HFFc6 (cell line): ENCODE measurements around the gene IFIT1B. TPM values are rescaled to one million over a fixed set of nuclear protein-coding genes. Genes with fewer than 3 reads are reported as not detected.

Experiments used
- DNase-seq: peaks from one replicate; pipeline ENCODE4 v3.0.0-alpha.2; 2018
- H3K27ac Mint-ChIP-seq: 2 replicates; pipeline ENCODE4 v1.8.0; 2020; ENCODE audit warnings: mild to moderate bottlenecking, mixed read lengths
- H3K27me3 Mint-ChIP-seq: 2 replicates; pipeline ENCODE4 v1.8.0; 2021; ENCODE audit warnings: mild to moderate bottlenecking, moderate library complexity, mixed read lengths; ENCODE audit not compliant: insufficient read depth
- H3K36me3 Mint-ChIP-seq: 2 replicates; pipeline ENCODE4 v1.8.0; 2021; ENCODE audit warnings: low read depth, mixed read lengths
- H3K4me1 Mint-ChIP-seq: 2 replicates; pipeline ENCODE4 v1.8.0; 2020; ENCODE audit warnings: low read depth, mixed read lengths
- H3K4me3 Mint-ChIP-seq: 2 replicates; pipeline ENCODE4 v1.8.0; 2020; ENCODE audit warnings: mild to moderate bottlenecking, moderate library complexity, mixed read lengths
- H3K9me3 Mint-ChIP-seq: 2 replicates; pipeline ENCODE4 v1.8.0; 2020; ENCODE audit warnings: mild to moderate bottlenecking, mixed read lengths
- CTCF ChIP-seq: fragments of 200-600 bp; sonication (generic); IDR thresholded peaks from 2 replicates; pipeline ENCODE4 v1.5.0; 2021; ENCODE audit warnings: antibody characterized with exemption, mild to moderate bottlenecking
- total RNA-seq, 6 experiments: library from RNA; stranded (reverse); fragmentation: NEBNext Ultra II Directional; extraction: Animal tissue kit (Norgen Biotek cat#: 25700); gene quantifications; 2 replicates in 1 of 6; 3 replicates in 5 of 6; pipeline ENCODE4 v1.2.3, GENCODE V29; 2021

IFIT1B gene
- total RNA-seq, 6 experiments from 2014 or later = not detected

DNA sequence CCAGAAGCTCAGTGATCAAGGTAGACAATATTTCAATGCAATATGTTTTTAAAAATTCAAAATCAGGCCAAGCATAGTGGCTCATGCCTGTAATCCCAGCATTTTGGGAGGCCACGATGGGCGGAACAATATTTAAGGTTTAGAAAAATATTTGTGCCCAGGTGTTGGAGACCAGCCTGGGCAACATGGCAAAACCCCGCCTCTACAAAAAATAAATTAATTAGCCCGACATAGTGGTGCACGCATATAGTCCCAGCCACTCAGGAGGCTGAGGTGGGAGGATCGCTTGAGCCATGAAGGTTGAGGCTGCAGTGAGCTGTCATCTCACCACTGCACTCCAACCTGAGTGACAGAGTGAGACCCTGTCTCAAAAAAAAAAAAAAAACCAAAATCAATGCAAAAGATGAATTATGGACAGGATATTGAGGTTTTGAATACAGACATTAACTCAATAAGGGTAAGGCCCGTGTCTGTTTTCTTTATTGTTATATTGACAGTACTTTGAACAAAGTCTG lies 35.6 kb downstream of the IFIT1B start:
- Mint-ChIP-seq H3K27ac (peak overlapping the region; percentile 96), H3K4me1 (peaks cover 37% of the 10 kb centered on the region), H3K4me3 (peak overlapping the region; percentile 94), H3K27me3 (no peaks in the 10 kb centered on the region), H3K36me3 (peaks cover 29% of the 10 kb centered on the region), H3K9me3 (peaks cover 11% of the 10 kb centered on the region)
- DNase-seq = no peak
- TF ChIP-seq CTCF = no peak

DNA sequence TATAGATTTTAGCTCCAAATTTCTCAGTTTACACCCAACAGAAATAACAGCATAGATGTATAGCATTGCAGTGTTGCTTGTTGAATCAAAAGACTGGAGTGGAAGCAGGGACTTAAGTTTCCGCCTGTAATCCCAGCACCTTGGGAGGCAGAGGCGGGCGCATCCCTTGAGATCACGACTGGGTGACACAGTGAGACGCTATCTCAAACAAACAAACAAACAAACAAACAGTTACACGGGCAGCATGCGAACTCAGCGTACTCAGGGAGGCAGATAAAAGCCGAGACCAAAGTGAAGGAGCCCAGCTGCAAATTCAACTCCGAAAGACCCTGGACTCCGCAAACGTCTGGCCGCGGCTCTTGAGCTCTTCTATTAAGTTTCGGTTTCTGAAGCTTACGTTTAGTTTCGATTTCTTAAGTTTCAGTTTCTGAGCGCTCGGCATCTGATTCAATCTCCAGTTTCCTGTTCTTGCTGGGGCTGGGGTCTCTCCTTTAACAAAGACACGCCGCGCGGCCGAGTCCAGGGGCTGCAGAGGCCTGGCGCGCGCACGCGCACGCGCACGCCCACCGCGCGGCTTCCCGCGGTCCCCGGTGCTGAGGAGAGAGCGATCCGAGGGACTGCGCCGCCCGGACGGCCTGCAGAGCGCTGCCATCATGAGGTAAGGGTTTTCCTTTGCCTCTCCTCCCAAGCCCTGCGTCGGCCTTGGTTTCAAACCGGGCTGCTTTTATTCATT lies 36.5 kb downstream of the IFIT1B start, which contains the start of gene IFIT5:
Gene IFIT5 (plus strand): TSS at position 423 of the 733 bp plus-strand sequence. CDS start 231 bp downstream, at position 654.
- Mint-ChIP-seq H3K36me3 (peaks cover 23% of the 10 kb centered on the region), H3K4me3 (peak within 1 kb of the TSS; percentile 94), H3K27me3 (no peaks in the 10 kb centered on the region), H3K27ac (peak within 1 kb of the TSS; percentile 96), H3K4me1 (peaks cover 43% of the 10 kb centered on the region), H3K9me3 (peaks cover 11% of the 10 kb centered on the region)
- TF ChIP-seq CTCF = no peak; the same call in 1 of the 2 replicates
- peak; percentile 52 for DNase-seq

DNA sequence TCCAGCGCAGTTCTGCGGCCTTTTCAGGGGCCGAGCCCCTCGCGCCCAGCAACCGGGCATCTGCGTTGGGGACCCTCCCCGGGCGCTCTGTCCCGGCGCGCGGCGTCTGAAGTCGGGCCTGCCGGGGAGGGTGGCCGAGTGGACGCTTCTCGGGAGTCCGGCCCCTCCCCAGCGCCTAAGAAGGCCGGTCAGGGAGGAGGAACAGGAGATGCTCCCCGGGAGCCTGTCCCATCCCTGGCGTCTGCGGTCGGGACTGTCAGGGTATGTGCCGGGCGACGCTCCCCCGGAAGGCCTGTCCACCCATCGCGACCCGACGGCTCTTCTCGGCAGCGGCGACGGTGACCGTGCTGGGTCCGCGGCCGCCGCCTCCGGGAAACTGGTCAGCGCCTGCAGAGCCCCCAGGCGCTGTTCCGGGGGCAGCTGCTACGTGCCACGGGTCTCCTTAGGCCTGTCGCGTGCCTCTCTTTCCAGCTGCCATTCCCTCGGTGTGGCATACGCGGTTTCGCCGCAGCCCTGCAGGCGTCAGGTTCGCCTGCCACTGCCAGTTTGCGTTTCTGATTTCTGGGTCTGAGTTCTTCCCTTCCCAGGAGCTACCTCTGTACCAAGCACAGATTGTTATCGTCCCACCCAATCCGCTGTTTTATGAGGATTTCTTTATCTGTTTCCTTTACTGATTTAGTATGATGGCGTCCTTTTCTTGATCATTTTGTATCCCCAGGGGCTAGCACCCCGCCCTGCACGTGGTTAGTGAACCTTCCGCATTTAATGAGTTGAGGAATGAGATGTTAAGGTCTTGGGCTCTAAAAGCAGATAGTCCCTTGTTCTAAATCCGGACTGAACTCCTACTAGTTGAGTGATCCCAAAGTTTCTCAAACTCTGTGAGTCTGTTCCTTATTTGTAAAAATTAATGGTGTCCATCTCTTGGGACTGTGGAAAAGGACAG lies 37.3 kb downstream of the IFIT1B start:
- H3K27ac Mint-ChIP-seq = peak overlapping the region; percentile 96
- H3K36me3 Mint-ChIP-seq = peaks cover 24% of the 10 kb centered on the region
- peaks cover 47% of the 10 kb centered on the region for H3K4me1 Mint-ChIP-seq
- peak overlapping the region; percentile 94 for H3K4me3 Mint-ChIP-seq
- DNase-seq = peak; percentile 27
- no peak; the same call in 1 of the 2 replicates for TF ChIP-seq CTCF
- H3K9me3 Mint-ChIP-seq = peaks cover 11% of the 10 kb centered on the region
- no peaks in the 10 kb centered on the region for H3K27me3 Mint-ChIP-seq

GRCh38 chr10:89416465-89416864 lies 38.6 kb downstream of the IFIT1B start:
- H3K27me3 Mint-ChIP-seq = no peaks in the 10 kb centered on the region
- peak overlapping the region; percentile 94 for H3K4me3 Mint-ChIP-seq
- peaks cover 54% of the 10 kb centered on the region for H3K4me1 Mint-ChIP-seq
- no peak for DNase-seq
- peak overlapping the region; percentile 96 for H3K27ac Mint-ChIP-seq
- peaks cover 35% of the 10 kb centered on the region for H3K36me3 Mint-ChIP-seq
- no peak for TF ChIP-seq CTCF
- peaks cover 11% of the 10 kb centered on the region for H3K9me3 Mint-ChIP-seq

DNA sequence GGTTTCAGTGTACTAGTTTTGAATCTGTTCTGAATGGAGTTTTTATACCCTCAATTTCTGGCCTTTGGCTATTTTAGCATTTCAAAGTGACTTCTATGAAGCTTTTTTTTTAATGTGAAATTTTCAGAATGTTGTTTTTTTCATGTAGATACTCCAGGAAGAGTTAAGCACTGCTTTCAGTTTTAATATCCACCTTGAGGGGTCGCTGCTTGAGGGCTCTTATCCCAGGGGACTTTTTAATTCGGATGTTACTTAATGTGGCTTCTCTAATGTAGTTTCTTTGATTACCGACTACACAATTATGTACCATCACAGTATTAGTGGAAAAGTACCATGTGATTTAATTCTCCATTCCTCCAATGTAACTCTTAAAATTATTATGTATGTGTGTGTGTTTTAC lies 41.7 kb downstream of the IFIT1B start:
- Mint-ChIP-seq H3K4me1 (peaks cover 48% of the 10 kb centered on the region), H3K9me3 (no peaks in the 10 kb centered on the region), H3K27ac (no peak overlapping the region; the same call in 1 of the 2 replicates), H3K4me3 (peak overlapping the region; percentile 69), H3K36me3 (peaks cover 26% of the 10 kb centered on the region), H3K27me3 (no peaks in the 10 kb centered on the region)
- no peak for DNase-seq
- TF ChIP-seq CTCF = peak; percentile 50
